Activated CD4-positive, alpha-beta T cell treated with anti-CD3 and anti-CD28 coated beads, Interleukin-2, Interleukin-4, amounts not matched to agents 100 ng/mL and 50 ng/mL, durations not matched to agents 16 hours and 8 hours (primary cell): ENCODE data around the gene REN.

Experiments used
- DNase-seq: peaks from one replicate; pipeline ENCODE4 v3.0.0-alpha.2; 2020; ENCODE audit warnings: low spot score

Gene REN

GRCh38 chr1:204131978-204132377 lies 34.2 kb downstream of the REN start:
- no peak for DNase-seq

- no peak for DNase-seq
These were observed 34.9 kb downstream of the REN start for GRCh38 chr1:204130981-204131892.

GRCh38 chr1:204130178-204130577 lies 36.0 kb downstream of the REN start:
- no peak for DNase-seq

GRCh38 chr1:204128964-204129896 lies 36.9 kb downstream of the REN start:
- DNase-seq: peak; percentile 63

- DNase-seq: no peak
These were observed 37.6 kb downstream of the REN start for GRCh38 chr1:204128464-204128963.

GRCh38 chr1:204127597-204128242 lies 38.4 kb downstream of the REN start:
- no peak for DNase-seq

- no peak for DNase-seq
These were observed 39.2 kb downstream of the REN start for GRCh38 chr1:204126956-204127355.

- DNase-seq: no peak
These were observed 39.8 kb downstream of the REN start for GRCh38 chr1:204126386-204126785.

GRCh38 chr1:204125759-204126351 lies 40.3 kb downstream of the REN start:
- DNase-seq: no peak

GRCh38 chr1:204124639-204125038 lies 41.5 kb downstream of the REN start:
- DNase-seq: no peak

GRCh38 chr1:204123376-204123775 lies 42.8 kb downstream of the REN start:
- no peak for DNase-seq

GRCh38 chr1:204121840-204122555 lies 44.1 kb downstream of the REN start:
- DNase-seq: no peak

GRCh38 chr1:204116539-204116938 lies 49.6 kb downstream of the REN start:
- DNase-seq: no peak

GRCh38 chr1:204115116-204115515 lies 51.0 kb downstream of the REN start:
- no peak for DNase-seq

GRCh38 chr1:204114606-204115005 lies 51.5 kb downstream of the REN start:
- no peak for DNase-seq

- DNase-seq: no peak
These were observed 52.2 kb downstream of the REN start for GRCh38 chr1:204113896-204114295.

GRCh38 chr1:204112876-204113730 lies 53.0 kb downstream of the REN start:
- no peak for DNase-seq

- no peak for DNase-seq
These were observed 55.1 kb downstream of the REN start for GRCh38 chr1:204110894-204111633.
